GM12892 (cell line): ENCODE measurements around the gene ADGRA3.
A peak's percentile ranks its signal among the peaks of the same experiment; 100 is the strongest.
"Not testable (repeated sequence)": the region's sequence is repeated elsewhere in the genome, so short reads cannot be mapped to it uniquely, and the experiment has no call there.

Source experiments
- DNase-seq: peaks from one replicate; pipeline ENCODE4 v3.0.0; 2011; ENCODE audit not compliant: insufficient read length
- FAIRE-seq: peaks from 2 replicates; lab custom pipeline; 2011; peaks lifted over from hg19 to GRCh38; lab: Jason Lieb, UNC
- POLR2A ChIP-seq: IDR thresholded peaks from 2 replicates; pipeline ENCODE4 v1.6.1; 2011; ENCODE audit warnings: low read depth, low read length, control low read depth
- POLR2AphosphoS5 ChIP-seq: IDR thresholded peaks from 2 replicates; pipeline ENCODE4 v1.6.1; 2011; ENCODE audit warnings: low read depth, low read length, control low read depth
- TAF1 ChIP-seq: IDR thresholded peaks from 2 replicates; pipeline ENCODE4 v1.6.1; 2011; ENCODE audit warnings: low read depth, mild to moderate bottlenecking, control low read depth, low read length, borderline replicate concordance

ADGRA3 gene

GRCh38 chr4:22414833-22415232 lies 101.0 kb downstream of the ADGRA3 start:
- TF ChIP-seq POLR2AphosphoS5 (no peak), POLR2A (no peak), TAF1 (no peak)
- DNase-seq: no peak

DNA sequence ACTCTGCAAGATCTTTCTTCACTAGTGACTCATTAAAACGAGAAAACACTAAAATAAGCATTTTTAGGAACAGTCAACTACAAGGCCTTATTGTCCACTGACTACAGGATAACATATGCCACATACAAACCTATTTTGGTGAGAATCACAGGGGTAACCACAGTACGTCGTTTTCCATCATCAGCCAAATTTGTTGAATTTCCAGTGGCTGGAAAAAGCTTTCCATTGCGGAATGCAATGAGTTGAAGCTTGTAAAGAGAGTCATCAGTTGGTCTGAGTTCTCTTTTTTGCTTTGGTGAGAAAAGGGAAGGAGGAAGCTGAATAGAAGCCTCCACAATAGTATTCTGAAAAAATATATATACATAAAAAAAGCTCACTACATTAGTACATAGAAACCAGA lies 102.4 kb downstream of the ADGRA3 start:
- no peak for TF ChIP-seq POLR2A
- TF ChIP-seq POLR2AphosphoS5: no peak
- TF ChIP-seq TAF1: no peak
- no peak for FAIRE-seq

More at GRCh38 chr4:22414833-22415232, 101.0 kb downstream of the ADGRA3 start:
- FAIRE-seq: no peak

GRCh38 chr4:22412013-22412412 lies 103.9 kb downstream of the ADGRA3 start:
- TF ChIP-seq POLR2A (no peak), TAF1 (no peak), POLR2AphosphoS5 (no peak)
- no peak for FAIRE-seq
- DNase-seq: no peak

More for the DNA sequence above, 102.4 kb downstream of the ADGRA3 start:
- no peak for DNase-seq

- no peak for DNase-seq
- no peak for FAIRE-seq
- TF ChIP-seq POLR2A (no peak), POLR2AphosphoS5 (no peak), TAF1 (no peak)
These were observed 105.1 kb downstream of the ADGRA3 start for GRCh38 chr4:22410645-22411247.

DNA sequence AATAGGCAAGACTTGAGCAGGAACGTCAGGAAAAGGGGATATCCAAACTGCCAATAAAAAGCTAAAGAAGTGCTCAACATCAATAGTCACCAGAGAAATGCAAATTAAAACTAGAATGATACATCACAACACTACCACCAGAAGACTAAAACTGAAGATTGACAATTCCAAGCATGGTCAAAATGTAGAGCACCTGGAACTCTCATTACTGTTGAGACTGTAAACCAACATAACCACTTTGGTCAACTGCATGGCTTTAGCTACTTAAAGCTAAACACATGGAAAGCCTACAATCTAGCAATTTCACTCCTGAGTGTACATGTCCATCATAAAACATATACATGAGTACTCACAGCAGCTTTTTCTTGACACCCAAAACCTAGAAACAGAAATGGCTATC lies 107.4 kb downstream of the ADGRA3 start:
- FAIRE-seq (no peak), DNase-seq (no peak)
- TF ChIP-seq POLR2AphosphoS5: no peak
- no peak for TF ChIP-seq TAF1
- no peak for TF ChIP-seq POLR2A

DNA sequence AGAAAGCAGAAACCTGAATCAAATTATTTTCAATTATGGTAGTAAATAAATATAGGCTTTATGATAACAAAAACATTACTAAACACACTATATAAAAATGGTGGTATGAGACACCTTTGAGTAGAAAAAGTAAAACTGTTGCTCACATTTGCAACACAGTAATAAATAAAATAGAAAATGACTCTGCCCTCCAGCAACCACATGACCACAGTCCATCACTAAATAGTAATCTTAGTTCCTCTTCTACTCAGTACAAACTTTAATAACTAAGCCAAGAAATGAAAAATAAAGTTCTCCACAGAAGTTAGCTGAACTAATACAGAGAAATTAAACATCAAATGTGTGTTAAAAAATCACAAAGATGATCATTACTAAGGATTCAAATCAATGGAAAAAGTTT lies 108.5 kb downstream of the ADGRA3 start:
- DNase-seq (no peak), FAIRE-seq (no peak)
- no peak for TF ChIP-seq TAF1
- TF ChIP-seq POLR2A: no peak
- no peak for TF ChIP-seq POLR2AphosphoS5

DNA sequence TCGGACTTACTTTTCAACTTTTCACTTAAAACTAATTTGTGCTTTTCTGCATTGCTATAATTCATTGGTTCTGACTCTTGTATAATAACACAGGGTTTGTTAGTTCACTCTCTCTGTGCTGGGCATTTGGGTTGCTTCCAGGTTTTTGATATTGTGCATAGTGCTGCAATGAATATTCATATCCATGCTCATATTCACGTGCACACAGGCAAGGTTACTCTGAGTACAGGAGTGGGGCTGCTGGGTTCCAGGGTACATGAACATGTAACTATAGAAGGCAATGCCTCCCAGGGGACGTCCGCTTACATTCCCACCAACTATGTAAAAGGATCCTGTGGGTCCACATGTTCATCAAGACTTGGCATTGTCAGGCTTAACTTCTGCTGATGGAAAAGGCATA lies 117.2 kb downstream of the ADGRA3 start:
- TF ChIP-seq POLR2AphosphoS5 (no peak), POLR2A (no peak), TAF1 (no peak)
- no peak for FAIRE-seq

DNA sequence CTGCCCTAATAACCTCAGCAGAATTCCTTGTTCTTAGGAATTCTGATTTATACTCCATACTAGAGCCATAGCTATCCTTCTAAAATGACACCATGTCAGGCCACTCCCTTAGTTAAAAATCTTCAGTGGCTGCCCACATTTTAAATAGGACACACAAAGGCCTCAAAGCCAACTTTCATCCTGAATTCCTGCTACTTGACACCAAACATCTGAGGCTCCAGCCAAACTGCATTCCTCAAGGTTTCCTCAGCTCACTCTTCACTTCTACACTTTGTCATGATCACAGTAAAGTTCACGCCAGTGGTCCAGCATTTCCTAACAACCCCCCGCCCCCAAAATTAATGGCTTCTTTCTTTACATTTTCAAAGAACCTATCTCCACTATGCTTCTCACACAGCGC lies 124.3 kb downstream of the ADGRA3 start:
- TF ChIP-seq TAF1 (no peak), POLR2A (no peak), POLR2AphosphoS5 (no peak)
- no peak for DNase-seq
- no peak for FAIRE-seq

More for the DNA sequence above, 117.2 kb downstream of the ADGRA3 start:
- no peak for DNase-seq

GRCh38 chr4:22389240-22389870 lies 126.5 kb downstream of the ADGRA3 start:
- TF ChIP-seq POLR2AphosphoS5: no peak
- no peak for TF ChIP-seq POLR2A
- no peak for TF ChIP-seq TAF1
- DNase-seq (no peak), FAIRE-seq (peak; percentile 5)

- no peak for TF ChIP-seq POLR2A
- TF ChIP-seq TAF1: no peak
- TF ChIP-seq POLR2AphosphoS5: no peak
- no peak for FAIRE-seq
- no peak for DNase-seq
These were observed 130.3 kb downstream of the ADGRA3 start for GRCh38 chr4:22385611-22386011.

- no peak for FAIRE-seq
- TF ChIP-seq TAF1: no peak
- no peak for TF ChIP-seq POLR2A
- no peak for TF ChIP-seq POLR2AphosphoS5
These were observed 131.7 kb downstream of the ADGRA3 start for GRCh38 chr4:22384154-22384553.

DNA sequence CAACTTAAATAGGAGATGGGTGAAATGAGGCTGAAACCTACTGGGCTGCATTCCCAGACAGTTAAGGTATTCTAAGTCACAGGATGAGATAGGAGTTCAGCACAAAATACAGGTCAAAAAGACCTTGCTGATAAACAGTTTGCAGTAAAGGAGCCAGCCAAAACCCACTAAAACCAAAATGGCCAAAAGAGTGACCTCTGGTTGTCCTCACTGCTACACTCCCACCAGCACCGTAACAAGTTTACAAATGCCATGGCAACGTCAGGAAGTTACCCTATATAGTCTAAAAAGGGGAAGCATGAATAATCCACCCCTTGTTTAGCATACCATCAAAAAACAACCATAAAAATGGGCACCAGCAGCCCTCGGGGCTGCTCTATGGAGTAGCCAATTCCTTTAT lies 133.7 kb downstream of the ADGRA3 start:
- FAIRE-seq, DNase-seq: not testable (repeated sequence)

More at GRCh38 chr4:22384154-22384553, 131.7 kb downstream of the ADGRA3 start:
- DNase-seq: no peak

DNA sequence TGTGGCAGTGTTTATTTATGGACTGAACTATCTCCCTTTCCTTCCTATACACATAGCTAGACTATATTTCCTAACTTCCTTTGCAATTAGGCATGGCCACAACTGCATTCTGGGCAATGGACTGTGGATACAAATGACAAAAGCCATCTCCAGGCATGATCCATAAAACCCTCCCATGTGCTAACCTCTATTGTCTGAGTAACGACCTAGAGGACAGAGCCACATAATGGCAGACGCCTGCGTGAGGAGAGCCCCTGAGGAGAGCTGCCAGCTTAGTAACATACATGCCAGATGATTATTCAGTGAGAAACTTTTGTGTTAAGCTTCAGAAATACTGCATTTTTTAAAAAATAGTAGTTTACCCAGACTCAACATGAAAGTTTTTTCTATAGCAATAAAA lies 142.9 kb downstream of the ADGRA3 start:
- TF ChIP-seq POLR2AphosphoS5 (no peak), TAF1 (no peak), POLR2A (no peak)
- no peak for DNase-seq
- FAIRE-seq: no peak
